Right atrium auricular region (tissue), 2 donors: Measurements from ENCODE around the gene IFNA7. TPM values are rescaled to one million over a fixed set of nuclear protein-coding genes. Genes with fewer than 3 reads are reported as not detected.
"Not testable (repeated sequence)": the region's sequence is repeated elsewhere in the genome, so short reads cannot be mapped to it uniquely, and the experiment has no call there.

Experiments used
- DNase-seq: peaks from one replicate; pipeline ENCODE4 v3.0.0-alpha.2; 2019; ENCODE audit warnings: low spot score
- H3K27ac ChIP-seq, 2 donors: fragments of 200-600 bp; sonication (generic); 1 replicate in 1 of 2; 2 replicates in 1 of 2; pipeline ENCODE4 v1.5.1; 2016 to 2019
- H3K27me3 ChIP-seq, 2 donors: fragments of 200-600 bp; sonication (generic); one replicate each; pipeline versions ENCODE4 v1.5.1 to v1.6.0; 2017 to 2019
- H3K36me3 ChIP-seq: fragments of 200-600 bp; sonication (generic); one replicate; pipeline ENCODE4 v1.5.1; 2016
- H3K4me1 ChIP-seq, 2 donors: fragments of 200-600 bp; sonication (generic); one replicate each; pipeline versions ENCODE4 v1.5.1 to v1.6.0; 2017 to 2019
- H3K4me3 ChIP-seq, 2 donors: fragments of 200-600 bp; sonication (generic); 1 replicate in 1 of 2; 2 replicates in 1 of 2; pipeline ENCODE4 v1.5.1; 2017 to 2019; ENCODE audit warnings: mild to moderate bottlenecking in 1 of 2, moderate library complexity in 1 of 2
- H3K9me3 ChIP-seq, 2 donors: fragments of 200-600 bp; sonication (generic); one replicate each; pipeline ENCODE4 v1.5.1; 2019
- CTCF ChIP-seq, 2 donors: fragments of 200-600 bp; sonication (generic); IDR thresholded peaks; one replicate each; pipeline ENCODE4 v1.5.1; 2019; ENCODE audit warnings: antibody characterized with exemption in 2 of 2
- total RNA-seq, 2 donors: library from RNA; depleted of rRNA; stranded (reverse); fragments of >200 nt; gene quantifications; one replicate each; pipeline ENCODE4 v1.1.0, GENCODE V29; 2016

Gene IFNA7
- not detected for total RNA-seq

- not testable (repeated sequence) for H3K4me3 ChIP-seq, DNase-seq, H3K27ac ChIP-seq, H3K9me3 ChIP-seq, H3K36me3 ChIP-seq, H3K27me3 ChIP-seq, H3K4me1 ChIP-seq
These were observed at the start of gene IFNA7 for GRCh38 chr9:21202105-21202504. Gene IFNA7, minus strand, starts transcription at chr9:21202205. Its CDS starts 40 bp downstream, at chr9:21202165.

GRCh38 chr9:21251638-21252037 lies 49.6 kb upstream of the IFNA7 start:
- Histone ChIP-seq H3K36me3 (no peaks in the 10 kb centered on the region), H3K4me1 (peaks cover 0 to 8% of the 10 kb centered on the region in 2 donors), H3K9me3 (no peaks in the 10 kb centered on the region), H3K4me3 (no peak overlapping the region), H3K27ac (no peak overlapping the region), H3K27me3 (no peaks in the 10 kb centered on the region)
- no peak for DNase-seq
- TF ChIP-seq CTCF (IDR thresholded peaks at IDR 0.05): no peak

- H3K9me3 ChIP-seq: no peaks in the 10 kb centered on the region
- H3K4me3 ChIP-seq: no peak overlapping the region
- no peaks in the 10 kb centered on the region for H3K36me3 ChIP-seq
- peaks cover 0 to 8% of the 10 kb centered on the region in 2 donors for H3K4me1 ChIP-seq
- H3K27ac ChIP-seq: no peak overlapping the region
- no peak for TF ChIP-seq CTCF (IDR thresholded peaks at IDR 0.05)
- no peaks in the 10 kb centered on the region for H3K27me3 ChIP-seq
- DNase-seq: no peak
These were observed 49.2 kb upstream of the IFNA7 start for GRCh38 chr9:21251190-21251589.

- no peak overlapping the region for H3K27ac ChIP-seq
- H3K9me3 ChIP-seq: no peaks in the 10 kb centered on the region
- no peak for TF ChIP-seq CTCF (IDR thresholded peaks at IDR 0.05)
- DNase-seq: no peak
- no peak overlapping the region for H3K4me3 ChIP-seq
- no peaks in the 10 kb centered on the region for H3K4me1 ChIP-seq
- no peaks in the 10 kb centered on the region for H3K27me3 ChIP-seq
- no peaks in the 10 kb centered on the region for H3K36me3 ChIP-seq
These were observed 42.8 kb upstream of the IFNA7 start for GRCh38 chr9:21244836-21245235.

GRCh38 chr9:21239911-21240310 lies 37.9 kb upstream of the IFNA7 start, which contains the start of gene IFNA14:
Gene IFNA14, minus strand, starts transcription at chr9:21240005. Its CDS starts 70 bp downstream, at chr9:21239935.
- no peaks in the 10 kb centered on the region for H3K4me1 ChIP-seq
- H3K36me3 ChIP-seq: no peaks in the 10 kb centered on the region
- H3K27ac ChIP-seq: no peak within 1 kb of the TSS
- DNase-seq: no peak
- TF ChIP-seq CTCF (IDR thresholded peaks at IDR 0.05): no peak
- no peaks in the 10 kb centered on the region for H3K27me3 ChIP-seq
- H3K9me3 ChIP-seq: no peaks in the 10 kb centered on the region
- no peak within 1 kb of the TSS for H3K4me3 ChIP-seq

GRCh38 chr9:21236360-21236714 lies 34.3 kb upstream of the IFNA7 start:
- H3K9me3 ChIP-seq, H3K27me3 ChIP-seq: not testable (repeated sequence)

GRCh38 chr9:21235468-21236359 lies 33.7 kb upstream of the IFNA7 start:
- DNase-seq, H3K36me3 ChIP-seq, H3K9me3 ChIP-seq, H3K27ac ChIP-seq, H3K4me3 ChIP-seq, H3K4me1 ChIP-seq, H3K27me3 ChIP-seq: not testable (repeated sequence)
- TF ChIP-seq CTCF (IDR thresholded peaks at IDR 0.05): peak in 1 of 2 donors; percentile 58

More at GRCh38 chr9:21236360-21236714, 34.3 kb upstream of the IFNA7 start:
- H3K27ac ChIP-seq, H3K4me1 ChIP-seq, H3K4me3 ChIP-seq, DNase-seq, H3K36me3 ChIP-seq: not testable (repeated sequence)
